Measurements from ENCODE around the gene TSPAN32.

TSPAN32 gene

DNA sequence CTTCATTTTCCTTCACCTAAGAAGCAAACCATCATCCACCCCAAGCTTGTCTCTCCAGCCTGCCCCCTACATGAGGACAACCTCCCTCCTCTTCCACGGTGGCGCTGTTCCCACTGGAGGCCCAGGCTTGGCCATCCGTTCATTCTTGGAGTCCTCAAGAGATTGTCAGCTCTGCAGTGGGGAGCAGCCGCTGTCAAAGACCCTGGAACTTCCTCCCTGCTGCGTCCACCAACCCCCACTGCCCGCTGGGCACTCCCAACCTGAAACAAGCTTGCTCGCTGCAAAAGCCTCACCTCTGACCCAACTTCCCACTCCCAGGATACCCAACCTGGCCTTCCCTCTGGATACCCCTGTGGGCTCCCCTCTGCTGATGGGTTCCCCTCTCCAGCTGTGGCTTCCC is 64.9 kb downstream of the TSPAN32 start:
- no peak for DNase-seq (ENCODE audit: low spot score)

DNA sequence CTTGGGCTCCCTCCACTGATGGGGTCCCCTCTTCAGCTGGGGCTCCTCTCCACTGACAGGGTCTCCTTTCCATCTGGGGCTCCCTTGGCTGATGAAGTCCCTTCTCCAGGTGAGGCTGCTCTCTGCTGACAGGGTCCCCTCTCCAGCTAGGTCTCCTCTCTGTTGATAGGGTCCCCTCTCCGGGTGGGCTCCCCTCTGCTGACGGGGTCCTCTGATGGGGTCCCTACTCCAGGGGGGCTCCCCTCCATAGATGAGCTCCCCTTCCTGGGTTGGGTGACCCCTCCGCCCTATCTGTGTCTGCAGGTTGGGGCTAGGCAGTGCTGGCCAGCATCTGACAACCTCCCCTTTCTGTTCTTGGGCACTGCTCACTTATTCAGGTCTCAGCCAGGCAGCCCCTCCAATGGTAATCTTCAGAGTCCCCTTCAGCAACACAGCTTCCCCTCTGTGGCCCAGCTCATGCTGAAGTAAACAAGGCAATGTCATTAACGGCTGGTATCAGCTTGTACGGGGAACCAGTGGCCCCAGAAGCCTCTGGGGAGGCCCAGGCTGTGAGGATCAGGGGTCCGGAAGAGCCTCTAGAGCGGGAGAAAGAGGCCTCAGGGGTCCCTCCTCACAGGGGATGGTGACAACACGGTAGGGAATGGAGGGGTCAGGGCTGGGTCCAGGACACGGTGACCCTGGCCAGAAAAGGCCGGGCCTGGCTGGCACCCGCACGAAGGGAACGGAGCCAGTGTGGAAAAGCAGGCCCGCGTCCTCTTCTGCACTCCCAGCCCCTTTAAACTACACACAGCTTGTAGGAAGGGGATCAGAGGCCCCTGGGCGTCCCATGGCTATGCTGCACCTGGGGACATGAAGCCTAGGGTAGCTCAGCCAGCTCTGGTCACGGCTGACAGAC is 65.7 kb downstream of the TSPAN32 start:
- no peak for DNase-seq (ENCODE audit: low spot score)
